WTC11 (cell line): ENCODE results near the gene KRTAP13-1. TPM values are rescaled to one million over a fixed set of nuclear protein-coding genes. Genes with fewer than 3 reads are reported as not detected.

Source experiments
- ZNF138 ChIP-seq: sonication (generic); formaldehyde crosslinking; conservative IDR thresholded peaks from 2 replicates; pipeline ENCODE4 v1.8.1; 2022; ENCODE audit warnings: mild to moderate bottlenecking, moderate library complexity, missing genetic modification reagents
- ZNF232 ChIP-seq: sonication (generic); formaldehyde crosslinking; IDR thresholded peaks from 2 replicates; pipeline ENCODE4 v1.8.0; 2022; ENCODE audit warnings: mild to moderate bottlenecking, missing genetic modification reagents
- microRNA-seq: library from miRNA; unstranded; fragments of <30 nt; microRNA quantifications from one replicate; pipeline ENCODE4 v1.2.0, GENCODE V29; 2022; ENCODE audit warnings: borderline number of aligned reads
- total RNA-seq: library from RNA; stranded (reverse); gene quantifications from 3 replicates; pipeline ENCODE4 v1.2.3, GENCODE V29; 2021

The KRTAP13-1 gene
- total RNA-seq, 1 experiment from 2014 or later, result not detected

- TF ChIP-seq ZNF138 (CRISPR knock-in tag) (no peak), ZNF232 (CRISPR knock-in tag) (no peak)
- TF ChIP-seq, all 79 proteins: peak for 0
Observed at GRCh38 chr21:30444204-30444603, 48.4 kb downstream of the KRTAP13-1 start (continued).

Small RNA genes lying within 50 kb of the gene (microRNA-seq; reads per million reads assigned to microRNA genes)
- not detected for gene MIR4327

Other genes starting within 250 kb of the KRTAP13-1 start
- gene CLDN17, start 229.2 kb upstream of the KRTAP13-1 start, total RNA-seq, result not detected in 3 replicates
- gene CLDN8, start 179.9 kb upstream of the KRTAP13-1 start, total RNA-seq, result not detected in 3 replicates
- not detected in 3 replicates for gene KRTAP24-1, start 113.1 kb upstream of the KRTAP13-1 start, total RNA-seq
- gene KRTAP25-1, start 106.5 kb upstream of the KRTAP13-1 start, total RNA-seq, result not detected in 3 replicates
- not detected in 3 replicates for gene KRTAP26-1, start 75.7 kb upstream of the KRTAP13-1 start, total RNA-seq
- not detected in 3 replicates for gene KRTAP27-1, start 58.3 kb upstream of the KRTAP13-1 start, total RNA-seq
- not detected in 3 replicates for gene KRTAP23-1, start 47.4 kb upstream of the KRTAP13-1 start, total RNA-seq
- gene KRTAP13-2, start 23.8 kb upstream of the KRTAP13-1 start, total RNA-seq, result not detected in 3 replicates
- gene KRTAP13-3, start 29.9 kb downstream of the KRTAP13-1 start, total RNA-seq, result not detected in 3 replicates
- 0.32 TPM in 1 of 3 replicates, not detected in the others for gene KRTAP13-4, start 34.2 kb downstream of the KRTAP13-1 start, total RNA-seq
- gene KRTAP15-1, start 44.2 kb downstream of the KRTAP13-1 start, total RNA-seq, result not detected in 3 replicates
- gene KRTAP19-1, start 84.3 kb downstream of the KRTAP13-1 start, total RNA-seq, result not detected in 3 replicates
- gene KRTAP19-2, start 91.4 kb downstream of the KRTAP13-1 start, total RNA-seq, result not detected in 3 replicates
- not detected in 3 replicates for gene KRTAP19-3, start 96.0 kb downstream of the KRTAP13-1 start, total RNA-seq
- not detected in 3 replicates for gene KRTAP19-4, start 101.1 kb downstream of the KRTAP13-1 start, total RNA-seq
- gene KRTAP19-5, start 106.1 kb downstream of the KRTAP13-1 start, total RNA-seq, result not detected in 3 replicates
- gene KRTAP19-6, start 145.8 kb downstream of the KRTAP13-1 start, total RNA-seq, result not detected in 3 replicates
- not detected in 3 replicates for gene KRTAP19-7, start 165.3 kb downstream of the KRTAP13-1 start, total RNA-seq
- gene KRTAP22-2, start 194.4 kb downstream of the KRTAP13-1 start, total RNA-seq, result not detected in 3 replicates
- gene KRTAP6-3, start 196.4 kb downstream of the KRTAP13-1 start, total RNA-seq, result not detected in 3 replicates
- gene KRTAP6-2, start 202.9 kb downstream of the KRTAP13-1 start, total RNA-seq, result not detected in 3 replicates
- gene KRTAP22-1, start 205.1 kb downstream of the KRTAP13-1 start, total RNA-seq, result not detected in 3 replicates
- gene KRTAP6-1, start 217.9 kb downstream of the KRTAP13-1 start, total RNA-seq, result not detected in 3 replicates
- gene KRTAP20-1, start 220.4 kb downstream of the KRTAP13-1 start, total RNA-seq, result not detected in 3 replicates
- gene KRTAP20-4, start 224.6 kb downstream of the KRTAP13-1 start, total RNA-seq, result not detected in 3 replicates
- gene KRTAP20-2, start 239.2 kb downstream of the KRTAP13-1 start, total RNA-seq, result not detected in 3 replicates
- gene KRTAP20-3, start 246.8 kb downstream of the KRTAP13-1 start, total RNA-seq, result not detected in 3 replicates